CD4-positive, alpha-beta T cell treated with Interleukin-4 for 4 hours (primary cell): Measurements from ENCODE around the gene KANSL1.
A peak's percentile ranks its signal among the peaks of the same experiment; 100 is the strongest.

Experiments used
- DNase-seq: peaks from one replicate; pipeline ENCODE4 v3.0.0-alpha.2; 2020

KANSL1 gene

DNA sequence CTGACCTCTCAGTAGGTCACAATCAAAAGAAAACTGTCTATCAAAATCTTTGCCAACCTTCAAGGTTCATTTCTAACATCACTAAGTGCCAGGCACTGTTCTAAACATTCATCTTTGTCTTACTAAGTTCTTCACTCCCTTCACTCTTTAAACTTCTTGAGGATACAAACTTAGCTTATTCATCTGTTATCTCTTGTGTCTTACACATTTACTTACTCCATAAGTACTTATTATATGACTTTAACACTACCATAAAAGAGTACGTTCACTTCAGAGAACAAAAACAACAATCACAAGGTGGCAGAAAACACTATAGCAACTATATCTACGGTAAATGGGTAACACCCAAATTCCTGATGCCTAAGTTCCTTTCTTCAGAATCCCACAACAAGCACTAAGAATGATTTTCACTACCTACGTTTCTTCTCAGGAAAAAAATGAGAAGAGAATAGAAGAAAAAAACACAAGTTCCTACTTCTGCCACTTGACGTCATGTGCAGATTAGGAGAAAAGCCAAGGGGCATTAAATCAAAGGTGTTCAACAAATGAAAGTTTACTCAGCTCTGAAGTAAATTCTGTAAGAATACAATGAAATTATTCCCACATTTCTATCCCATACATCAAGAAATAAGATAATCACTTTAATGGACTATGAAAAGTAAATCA lies 29.2 kb downstream of the KANSL1 start:
- no peak for DNase-seq

- DNase-seq, result no peak
Observed at GRCh38 chr17:46163316-46163715, 29.9 kb downstream of the KANSL1 start.

- DNase-seq, result no peak
Observed at GRCh38 chr17:46162866-46163265, 30.4 kb downstream of the KANSL1 start.

- DNase-seq, result no peak
Observed at GRCh38 chr17:46160169-46160568, 33.1 kb downstream of the KANSL1 start.

DNA sequence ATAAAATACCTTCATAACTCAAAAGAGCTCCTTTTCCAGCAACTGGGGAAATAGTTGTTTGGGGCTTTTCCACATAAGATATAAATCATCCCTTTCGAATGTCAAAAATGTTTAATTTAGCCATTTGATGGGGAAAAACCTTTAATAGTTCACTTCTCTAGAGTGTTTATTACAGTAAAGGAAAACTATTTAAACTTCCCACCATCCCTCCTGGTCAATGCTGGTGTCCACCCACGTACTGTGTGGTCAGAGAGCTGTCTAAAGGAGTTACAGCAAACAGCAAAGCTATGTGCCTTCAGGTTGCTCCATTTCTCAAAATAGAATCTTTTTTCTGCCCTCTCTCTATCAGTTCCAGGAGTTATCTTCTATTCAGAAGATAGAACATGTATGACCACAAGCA lies 33.5 kb downstream of the KANSL1 start:
- no peak for DNase-seq

- no peak for DNase-seq
Observed at GRCh38 chr17:46158323-46159296, 34.6 kb downstream of the KANSL1 start.

DNA sequence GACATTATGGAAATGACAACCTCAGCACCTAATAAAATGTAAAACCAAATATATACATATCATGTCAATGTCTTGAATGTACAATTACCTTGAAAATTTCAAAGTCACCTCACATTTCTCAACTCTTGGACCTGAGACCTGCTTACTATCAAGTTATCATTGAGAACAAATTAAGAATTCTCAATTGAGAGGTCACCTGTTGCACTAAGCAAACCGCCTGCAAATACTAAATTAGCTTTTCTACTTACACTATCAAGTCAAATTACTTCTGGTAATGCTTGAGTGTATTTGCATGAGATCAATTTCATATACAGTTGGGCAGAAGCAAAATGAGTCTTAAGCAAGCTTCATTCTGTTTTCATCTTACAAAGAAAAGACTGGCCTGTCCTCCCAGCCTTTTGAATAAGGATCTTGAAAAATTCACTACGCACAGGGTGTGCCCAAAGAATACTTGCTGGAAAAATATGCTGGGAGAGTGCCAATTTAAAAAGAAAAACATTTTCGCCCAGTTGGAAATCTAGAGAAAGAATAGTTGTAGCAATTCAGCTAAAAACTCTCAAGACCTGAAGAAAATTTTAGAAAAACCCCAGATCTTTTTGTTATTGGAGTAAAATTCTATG lies 35.7 kb downstream of the KANSL1 start:
- no peak for DNase-seq

GRCh38 chr17:46154151-46154816 lies 38.9 kb downstream of the KANSL1 start:
- peak; percentile 55 for DNase-seq

DNA sequence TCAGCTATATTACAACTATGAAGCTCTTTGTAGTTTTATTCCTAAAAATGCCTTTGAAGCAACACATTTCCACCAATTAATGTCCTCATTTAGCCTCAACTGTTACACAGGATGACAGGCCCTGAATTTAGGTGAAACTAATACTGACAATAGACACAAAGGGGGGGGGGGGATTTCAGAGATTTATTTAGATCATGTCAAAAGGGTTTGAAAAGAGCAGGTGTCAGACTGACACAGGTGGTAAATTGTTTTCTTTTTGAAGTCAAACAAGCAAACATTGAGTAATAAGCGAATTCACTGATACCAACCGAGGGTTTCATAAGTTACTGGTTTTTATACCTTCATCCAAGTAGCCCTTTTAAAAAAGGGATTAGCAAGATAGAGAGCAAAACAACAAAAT lies 40.8 kb downstream of the KANSL1 start:
- no peak for DNase-seq

GRCh38 chr17:46151762-46152161 lies 41.5 kb downstream of the KANSL1 start:
- DNase-seq, result no peak

DNA sequence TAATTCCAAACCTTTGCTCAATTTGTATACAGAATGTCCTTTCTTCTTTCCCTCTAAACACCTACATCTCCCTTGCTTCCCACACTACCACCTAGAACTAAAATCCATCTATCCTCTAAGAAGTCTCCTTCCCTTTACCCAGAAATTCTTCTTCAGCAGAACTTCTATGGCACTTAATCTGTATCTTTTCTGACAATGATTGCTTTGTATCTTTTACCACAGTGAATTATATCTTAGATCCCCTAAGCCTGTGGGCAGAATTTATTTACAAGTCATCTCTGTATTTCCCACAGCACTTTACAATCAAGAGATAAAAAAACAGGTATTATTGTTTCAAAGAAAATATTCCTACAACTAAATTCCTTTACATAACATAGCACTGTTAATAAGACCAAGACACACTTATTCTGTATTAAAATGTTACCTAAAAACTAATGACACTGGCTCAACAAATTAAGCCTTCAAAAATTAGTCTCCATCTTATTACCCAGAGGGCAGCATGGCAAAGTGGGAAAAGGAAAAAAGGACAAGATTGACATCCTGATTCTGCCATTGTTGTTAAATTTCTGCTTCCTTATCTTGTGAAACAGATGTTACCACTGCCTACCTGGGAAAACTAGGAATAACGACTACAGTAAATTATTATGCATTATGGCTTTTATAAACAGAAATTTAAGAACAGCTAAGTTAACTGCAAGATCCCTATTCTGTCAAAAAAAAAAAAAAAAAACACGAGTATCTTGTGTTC lies 42.8 kb downstream of the KANSL1 start:
- DNase-seq, result no peak

DNA sequence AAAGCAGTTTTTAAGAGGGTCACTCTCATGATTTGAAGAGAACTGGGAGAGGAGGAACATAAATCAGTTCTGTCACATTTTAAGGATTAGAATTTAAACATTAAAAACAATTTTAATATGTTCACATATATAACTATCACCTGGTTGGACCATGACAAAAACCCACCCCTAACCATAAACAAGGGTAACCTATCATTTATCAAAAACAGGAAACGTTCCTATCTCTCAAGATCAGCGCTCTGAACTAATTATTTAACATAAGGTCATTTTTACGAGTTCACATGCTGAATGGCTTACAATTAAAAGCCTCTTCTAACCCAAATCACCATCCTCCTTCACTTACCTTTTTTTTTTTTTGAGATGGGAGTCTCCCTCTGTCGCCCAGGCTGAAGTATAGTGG lies 45.0 kb downstream of the KANSL1 start:
- no peak for DNase-seq

GRCh38 chr17:46147296-46147695 lies 45.9 kb downstream of the KANSL1 start:
- no peak for DNase-seq

DNA sequence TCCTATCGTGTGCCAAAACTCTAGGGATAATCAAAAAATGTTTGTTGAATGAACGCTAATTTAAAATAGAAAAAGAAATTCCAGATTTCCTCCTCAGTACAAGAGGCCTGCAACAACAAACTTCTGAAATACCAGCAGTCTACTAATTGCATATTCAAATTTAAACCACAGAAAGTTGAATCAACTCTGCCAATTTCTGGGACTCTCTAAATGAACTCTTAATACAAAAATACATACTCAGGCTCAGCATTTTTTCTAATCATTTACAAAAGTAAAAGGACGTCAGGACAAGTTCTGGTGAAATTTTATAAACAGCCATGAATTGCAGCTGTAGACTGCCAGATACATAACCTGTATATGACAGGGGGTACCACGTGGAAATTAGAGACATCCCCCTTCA lies 49.0 kb downstream of the KANSL1 start:
- no peak for DNase-seq

DNA sequence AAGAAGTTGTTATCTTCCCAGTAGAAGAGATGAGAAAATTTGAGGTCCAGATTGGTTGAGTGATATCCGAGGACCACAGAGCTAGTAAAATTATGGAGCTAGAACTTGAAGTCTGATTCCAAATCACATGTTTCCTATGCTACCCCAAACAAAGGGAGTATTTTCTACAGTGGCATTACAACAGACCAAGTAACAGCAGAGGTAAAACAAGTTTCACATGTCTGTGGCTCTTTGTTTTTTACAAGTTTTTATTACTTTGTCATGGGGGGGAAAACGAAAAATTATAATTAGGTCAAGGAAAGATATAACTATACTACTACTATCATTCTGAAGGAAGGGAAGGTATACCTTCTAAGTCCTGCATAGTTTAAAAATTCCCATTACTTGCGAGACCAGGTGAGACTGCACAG lies 49.4 kb downstream of the KANSL1 start:
- no peak for DNase-seq

GRCh38 chr17:46141645-46142044 lies 51.6 kb downstream of the KANSL1 start:
- DNase-seq, result no peak

GRCh38 chr17:46140645-46141197 lies 52.5 kb downstream of the KANSL1 start:
- no peak for DNase-seq

DNA sequence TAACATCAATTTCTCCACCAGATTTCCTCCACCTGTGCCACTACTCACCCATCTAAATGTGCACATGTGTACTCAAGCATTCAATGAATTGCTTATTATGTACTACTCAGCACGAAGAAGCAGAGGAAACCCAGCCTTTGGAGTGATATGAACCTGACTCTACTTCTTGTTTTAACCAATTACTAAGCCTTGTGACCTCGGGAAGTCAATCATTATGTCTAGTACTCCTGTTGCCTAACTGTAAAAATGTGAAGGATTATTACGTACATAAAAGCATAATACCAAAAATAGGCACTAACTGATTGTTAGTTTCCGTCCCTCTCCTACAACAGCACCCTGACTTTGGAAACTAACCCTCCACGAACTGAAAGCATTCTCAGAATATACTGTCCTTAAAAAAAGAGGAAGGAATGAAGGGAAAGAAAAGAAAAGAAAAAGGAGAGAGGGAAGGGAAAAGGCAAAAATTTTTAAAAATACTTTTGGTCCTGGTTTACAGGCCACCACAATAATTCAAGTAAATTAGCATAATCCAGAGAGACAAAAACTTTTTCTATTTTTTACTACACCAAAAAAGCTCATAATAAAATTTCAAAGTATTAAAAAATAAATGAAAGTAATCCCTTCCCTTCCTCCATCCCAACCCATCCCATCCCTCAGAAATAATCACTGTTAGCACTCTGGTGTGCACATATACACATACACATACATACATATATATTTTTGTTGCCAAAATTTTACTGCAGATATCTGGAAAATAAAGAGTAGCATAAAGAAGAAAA lies 53.6 kb downstream of the KANSL1 start:
- no peak for DNase-seq

- no peak for DNase-seq
Observed at GRCh38 chr17:46138473-46138872, 54.8 kb downstream of the KANSL1 start.

DNA sequence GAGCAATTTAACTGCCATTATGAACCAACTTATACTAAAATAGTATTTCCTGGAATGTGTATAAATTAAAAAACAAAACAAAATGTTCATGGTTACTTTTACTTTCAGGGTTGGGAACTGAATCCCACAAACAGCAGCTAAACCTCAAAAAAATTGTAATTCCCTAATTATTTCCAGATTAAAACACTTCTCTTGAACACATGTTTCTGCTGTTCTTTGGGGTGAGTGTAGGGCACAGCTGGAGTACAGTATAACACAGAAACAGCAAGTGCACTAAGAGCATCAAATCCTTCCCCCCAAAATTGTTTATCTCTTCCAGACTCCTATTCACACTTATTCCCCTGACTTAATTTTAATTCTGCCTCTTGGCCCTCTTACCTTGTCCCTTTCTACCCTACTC lies 56.4 kb downstream of the KANSL1 start:
- DNase-seq, result no peak

DNA sequence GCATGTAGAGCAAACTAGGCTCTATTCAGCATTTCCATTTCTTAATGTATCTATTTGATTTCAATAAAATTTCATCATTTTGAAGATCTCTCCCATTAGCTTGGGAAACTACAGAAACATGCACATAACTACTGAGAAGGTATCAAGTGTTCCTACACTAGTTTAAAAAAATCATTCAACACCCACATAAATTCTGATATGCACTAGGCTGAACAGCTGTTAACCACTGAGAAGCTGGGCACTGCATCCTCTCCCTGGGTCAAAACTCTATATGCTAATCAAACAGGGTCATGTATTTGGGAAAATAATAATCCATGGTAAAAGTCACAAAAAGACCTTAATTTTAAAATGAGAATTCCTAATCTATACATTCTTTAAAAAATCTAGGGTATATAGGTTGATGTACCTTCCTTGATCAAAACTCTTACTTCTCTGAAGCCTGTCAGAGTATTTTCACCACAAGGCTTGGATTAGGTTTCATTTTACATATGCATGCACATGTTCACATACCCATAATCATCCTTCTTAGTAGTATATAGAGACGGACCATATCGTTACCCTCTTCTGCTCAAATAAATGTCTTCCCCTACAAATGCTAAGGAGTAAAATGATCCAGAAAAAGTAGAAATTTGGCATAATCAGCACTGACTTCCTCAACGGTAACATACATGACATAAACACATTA lies 57.2 kb downstream of the KANSL1 start:
- DNase-seq, result no peak
